K562 (cell line): ENCODE measurements around the gene FEN1. TPM values are rescaled to one million over a fixed set of nuclear protein-coding genes. Genes with fewer than 3 reads are reported as not detected.

Experiments
- ATAC-seq: fragments of 200-7000 bp; cut with Tn5 transposase; 3 replicates; pipeline ENCODE4 v1.9.1; 2020; ENCODE audit warnings: moderate library complexity
- BruUV-seq: library from RNA; stranded (reverse); fragments of 400-500 nt; replicated peaks from 2 replicates; lab custom pipeline; 2021; lab: Mats Ljungman, UMichigan
- CTCF ChIA-PET: fragments of 300-600 bp; formaldehyde crosslinking; extraction: SDS; loops from one replicate; lab custom pipeline; 2021; ENCODE audit warnings: low intra/inter-chr PET ratio; lab: Yijun Ruan, JAX
- POLR2A ChIA-PET: fragments of 300-600, 350-650 bp; sonication (Branson Sonifier 250); formaldehyde crosslinking; extraction: SDS; loops from one replicate; lab custom pipeline; 2021; ENCODE audit warnings: antibody characterized with exemption, inconsistent platforms; lab: Yijun Ruan, JAX
- DNase-seq, 4 experiments: peaks; one replicate each; pipeline versions ENCODE4 v3.0.0 to v3.0.0-alpha.2; 2011 to 2018; ENCODE audit warnings: low spot score in 3 of 4, mixed read lengths in 3 of 4; ENCODE audit errors: extremely low read depth in 1 of 4
- FAIRE-seq: peaks from 2 replicates; lab custom pipeline; 2011; peaks lifted over from hg19 to GRCh38; lab: Jason Lieb, UNC
- H2AFZ ChIP-seq: 2 replicates; pipeline ENCODE4 v1.6.0; 2011; ENCODE audit warnings: low read depth, low read length, control low read depth, inconsistent platforms
- H3K27ac ChIP-seq: fragments of 200-600 bp; 3 replicates; pipeline ENCODE4 v1.8.0; 2011; ENCODE audit warnings: low read depth, mild to moderate bottlenecking, control low read depth, inconsistent platforms, low read length, moderate library complexity, mixed read lengths; ENCODE audit errors: extremely low read depth
- H3K27me3 ChIP-seq, 2 experiments: fragments of 300-600 bp in 1 of 2; 2 replicates in 1 of 2; 3 replicates in 1 of 2; pipeline versions ENCODE4 v1.6.0 to v1.8.0; 2011; ENCODE audit warnings: inconsistent platforms in 2 of 2, low read length in 2 of 2, mild to moderate bottlenecking in 1 of 2, mixed read lengths in 1 of 2, moderate library complexity in 1 of 2; ENCODE audit not compliant: control insufficient read depth in 2 of 2, insufficient read depth in 2 of 2
- H3K36me3 ChIP-seq: fragments of 300-600 bp; 3 replicates; pipeline ENCODE4 v1.8.0; 2011; ENCODE audit warnings: mild to moderate bottlenecking, low read length, inconsistent platforms; ENCODE audit not compliant: control insufficient read depth, insufficient read depth
- H3K4me1 ChIP-seq, 2 experiments: fragments of 200-600 bp in 1 of 2; replicated peaks in 1 of 2; 2 replicates in 1 of 2; 3 replicates in 1 of 2; pipeline versions ENCODE4 v1.5.1 to v1.8.0; 2011; ENCODE audit warnings: inconsistent platforms in 2 of 2, low read length in 2 of 2, mild to moderate bottlenecking in 1 of 2, mixed read lengths in 1 of 2, moderate library complexity in 1 of 2; ENCODE audit not compliant: control insufficient read depth in 2 of 2, insufficient read depth in 2 of 2
- H3K4me2 ChIP-seq: 2 replicates; pipeline ENCODE4 v1.6.1; 2011; ENCODE audit warnings: low read length, control low read depth, inconsistent platforms, mixed read lengths; ENCODE audit not compliant: insufficient read depth
- H3K4me3 ChIP-seq: fragments of 200-600 bp; sonication (generic), shearing (Covaris generic); 2 replicates; pipeline ENCODE4 v1.5.1; 2016; ENCODE audit warnings: control low read depth, inconsistent platforms
- H3K79me2 ChIP-seq: fragments of 200-600 bp; 3 replicates; pipeline ENCODE4 v1.8.0; 2011; ENCODE audit warnings: low read length, inconsistent platforms; ENCODE audit not compliant: control insufficient read depth, insufficient read depth
- H3K9ac ChIP-seq, 2 experiments: 2 replicates each; pipeline versions ENCODE4 v1.6.0 to v1.6.1; 2011; ENCODE audit warnings: low read depth in 2 of 2, low read length in 2 of 2, control low read depth in 1 of 2, inconsistent platforms in 1 of 2, mild to moderate bottlenecking in 1 of 2, mixed read lengths in 1 of 2; ENCODE audit not compliant: insufficient read depth in 1 of 2
- H3K9me1 ChIP-seq: one replicate; pipeline ENCODE4 v1.6.0; 2011; ENCODE audit warnings: inconsistent platforms, mild to moderate bottlenecking, low read length, moderate library complexity; ENCODE audit not compliant: control insufficient read depth, insufficient read depth
- H3K9me3 ChIP-seq: replicated peaks from 2 replicates; pipeline ENCODE4 v1.5.1; 2011; ENCODE audit warnings: low read depth, low read length, inconsistent platforms; ENCODE audit not compliant: control insufficient read depth, insufficient read depth
- H4K20me1 ChIP-seq: replicated peaks from 2 replicates; pipeline ENCODE4 v1.6.1; 2011; ENCODE audit warnings: low read length, inconsistent platforms, mixed read lengths; ENCODE audit not compliant: control insufficient read depth, insufficient read depth
- MIER1 ChIP-seq: fragments of 450-650 bp; IDR thresholded peaks from 2 replicates; pipeline ENCODE4 v1.6.1; 2016; ENCODE audit warnings: antibody characterized with exemption, mild to moderate bottlenecking, low read depth
- POLR2G ChIP-seq: fragments of 200-400 bp; formaldehyde crosslinking; IDR thresholded peaks from 2 replicates; pipeline ENCODE4 v1.6.1; 2017; ENCODE audit warnings: low read depth, mild to moderate bottlenecking, antibody characterized with exemption, low read length, moderate library complexity
- RBFOX2 ChIP-seq: fragments of 200-400 bp; formaldehyde crosslinking; IDR thresholded peaks from 2 replicates; pipeline ENCODE4 v1.6.1; 2017; ENCODE audit warnings: low read depth, mild to moderate bottlenecking, low read length, moderate library complexity
- ZNF586 ChIP-seq: fragments of 450-650 bp; formaldehyde crosslinking; conservative IDR thresholded peaks from 2 replicates; pipeline ENCODE4 v1.4.0; 2020; ENCODE audit warnings: mild to moderate bottlenecking, moderate library complexity
- ZNF707 ChIP-seq: fragments of 250-450 bp; sonication (Bioruptor Pico); conservative IDR thresholded peaks from 2 replicates; pipeline ENCODE4 v1.8.0; 2022; ENCODE audit warnings: inconsistent platforms, mild to moderate bottlenecking, moderate library complexity
- WGBS: fragments of 100-300 bp; shearing (Covaris generic); methylation state at CpG from one replicate; pipeline ENCODE4 v1.1.6; 2016; ENCODE audit warnings: low coverage, mixed read lengths; ENCODE audit not compliant: insufficient coverage; ENCODE audit errors: missing lambda C conversion rate; 5-methylcytosine and 5-hydroxymethylcytosine counted together
- in situ Hi-C: fragments of 300-500 bp; cut with MboI; formaldehyde crosslinking; loops from 4 replicates; pipeline ENCODE4 v1.15.0; 2018; ENCODE audit warnings: inconsistent platforms, mixed read lengths
- intact Hi-C: fragments of 100-400 bp; cut with micrococcal nuclease; formaldehyde crosslinking; loops from 2 replicates; pipeline ENCODE4 v1.14.2; 2022
- polyA plus RNA-seq, 8 experiments: library from polyadenylated mRNA; depleted of rRNA in 4 of 8; stranded (reverse) in 5 of 8; unstranded in 3 of 8; fragments of >200 nt; fragmentation: Nextera tagmentation in 2 of 8; fragmentation: Illumina TruSeq in 1 of 8; extraction: Ambion mirVana in 2 of 8; extraction: Trizol in 1 of 8; gene quantifications; 2 replicates each; pipeline versions ENCODE4 v1.2.1 to v1.2.3, GENCODE V29; 2011 to 2014; ENCODE audit warnings: inconsistent platforms in 1 of 8, missing spikeins in 1 of 8
- total RNA-seq, 7 experiments: library from RNA; depleted of rRNA in 6 of 7; stranded (reverse); fragments of >200 nt in 6 of 7; fragmentation: Illumina TruSeq in 2 of 7; extraction: Trizol in 2 of 7; gene quantifications; 2 replicates each; pipeline versions ENCODE4 v1.2.1 to v1.2.3, GENCODE V29; 2011 to 2021; ENCODE audit warnings: low replicate concordance in 1 of 7

Gene FEN1
- total and polyA plus RNA-seq, 9 of the 15 experiments (the other 6 are each of a cell fraction or from before 2014, with no cell fraction given): 58.1 to 156 (median 137) TPM

- in situ Hi-C loops (loop anchor here (5.0 kb wide), 1 partner anchor 47 kb away; no protein-coding TSS in a partner anchor), intact Hi-C loops (no loop called here)
- Histone ChIP-seq H3K9ac (peak overlapping the region; percentile 31 to 44; a peak in 3 of 4 replicates), H3K4me2 (peak overlapping the region; percentile 54), H3K4me3 (no peak overlapping the region), H3K4me1 (peaks cover 25 to 33% of the 10 kb centered on the region in 2 experiments), H3K9me1 (no peaks in the 10 kb centered on the region), H2AFZ (no peak overlapping the region), H3K27me3 (no peaks in the 10 kb centered on the region), H3K9me3 (no peaks in the 10 kb centered on the region), H3K27ac (peak overlapping the region; percentile 28; the same call in 1 of the 3 replicates), H4K20me1 (no peaks in the 10 kb centered on the region; the same call in 1 of the 2 replicates), H3K36me3 (peaks cover 70% of the 10 kb centered on the region), H3K79me2 (peaks cover 94% of the 10 kb centered on the region)
- DNase-seq: no peak
- BruUV-seq: no TSS peak
- no peak for FAIRE-seq
- TF ChIP-seq MIER1: 0 out of 2 replicates have a peak, but pooled peaks have one; percentile 66
- TF ChIP-seq ZNF586 (CRISPR knock-in tag): no peak
- no peak for ATAC-seq
- WGBS: 67% methylated on average over 4 of the region's 4 CpGs
- POLR2A ChIA-PET: no interaction called here
- CTCF ChIA-PET: no interaction called here
Measured at GRCh38 chr11:61794579-61794978, 1.9 kb downstream of the FEN1 start.

GRCh38 chr11:61795459-61795858 is 2.7 kb downstream of the FEN1 start:
- ChIA-PET CTCF (no interaction called here), POLR2A (interaction anchor here (0.6 to 3.4 kb wide), 5 partner anchors 11 to 323 kb away, joined by 3 to 25 read pairs (median 4); no protein-coding TSS in a partner anchor)
- H3K9ac ChIP-seq: peak overlapping the region in 1 of 2 experiments; percentile 65; a peak in 2 of 4 replicates
- H2AFZ ChIP-seq: no peak overlapping the region
- 88% methylated on average over 11 of the region's 12 CpGs for WGBS
- TF ChIP-seq RBFOX2 (peak; percentile 51; the same call in 1 of the 2 replicates), POLR2G (peak; percentile 51; the same call in 1 of the 2 replicates), ZNF707 (CRISPR knock-in tag) (no peak)
- no peaks in the 10 kb centered on the region for H3K9me3 ChIP-seq
- FAIRE-seq (no peak), ATAC-seq (no peak), DNase-seq (no peak)
- BruUV-seq: no TSS peak
- no peaks in the 10 kb centered on the region; the same call in 1 of the 2 replicates for H4K20me1 ChIP-seq
- peak overlapping the region; percentile 16; the same call in 1 of the 2 replicates for H3K4me2 ChIP-seq
- intact Hi-C loops (no loop called here), in situ Hi-C loops (loop anchor here (5.0 kb wide), 1 partner anchor 157 kb away; the partner anchor contains the start of gene BEST1)
- H3K27ac ChIP-seq: no peak overlapping the region
- no peaks in the 10 kb centered on the region for H3K27me3 ChIP-seq
- peaks cover 32 to 42% of the 10 kb centered on the region in 2 experiments for H3K4me1 ChIP-seq
- H3K36me3 ChIP-seq: peaks cover 70% of the 10 kb centered on the region
- peaks cover 97% of the 10 kb centered on the region for H3K79me2 ChIP-seq
- peaks cover 3% of the 10 kb centered on the region for H3K9me1 ChIP-seq
- no peak overlapping the region for H3K4me3 ChIP-seq
